HT-29 (cell line): Measurements from ENCODE around the gene TFF2. TPM values are rescaled to one million over a fixed set of nuclear protein-coding genes. Genes with fewer than 3 reads are reported as not detected.

Source experiments
- DNase-seq: peaks from one replicate; pipeline ENCODE4 v3.0.0-alpha.2; 2015; ENCODE audit warnings: low spot score
- total RNA-seq: library from RNA; depleted of rRNA; stranded (reverse); fragments of >200 nt; shearing (Covaris generic); gene quantifications from 2 replicates; pipeline ENCODE4 v1.2.3, GENCODE V29; 2014; rRNA removed

Gene TFF2
- total RNA-seq, 1 experiment from 2014 or later, result 3.2 TPM

GRCh38 chr21:42305707-42306147 lies 45.1 kb downstream of the TFF2 start:
- no peak for DNase-seq

- DNase-seq, result no peak
Observed at GRCh38 chr21:42304556-42305454, 46.0 kb downstream of the TFF2 start.

GRCh38 chr21:42303443-42303842 lies 47.4 kb downstream of the TFF2 start:
- no peak for DNase-seq

DNA sequence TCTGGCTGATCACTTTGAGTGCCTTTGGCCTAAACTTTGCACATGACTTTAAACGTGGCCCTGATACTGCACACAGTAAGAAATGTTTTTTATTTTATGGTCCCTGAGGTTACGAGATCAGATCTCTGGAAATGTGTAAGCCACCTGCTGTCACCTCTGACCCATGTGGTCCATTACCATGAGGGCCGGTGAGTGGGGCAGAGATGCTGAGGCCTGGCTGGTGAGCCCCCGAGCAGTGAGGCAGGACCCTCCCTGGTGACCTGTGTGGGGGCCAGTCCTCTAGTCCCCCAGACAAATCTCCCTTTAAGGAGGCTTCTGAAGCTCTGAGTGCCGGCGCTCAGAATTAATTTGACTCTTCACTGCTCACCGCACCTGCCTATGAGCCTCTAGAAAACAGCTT lies 48.0 kb downstream of the TFF2 start:
- DNase-seq, result no peak

- DNase-seq, result no peak
Observed at GRCh38 chr21:42302076-42302650, 48.6 kb downstream of the TFF2 start.

DNA sequence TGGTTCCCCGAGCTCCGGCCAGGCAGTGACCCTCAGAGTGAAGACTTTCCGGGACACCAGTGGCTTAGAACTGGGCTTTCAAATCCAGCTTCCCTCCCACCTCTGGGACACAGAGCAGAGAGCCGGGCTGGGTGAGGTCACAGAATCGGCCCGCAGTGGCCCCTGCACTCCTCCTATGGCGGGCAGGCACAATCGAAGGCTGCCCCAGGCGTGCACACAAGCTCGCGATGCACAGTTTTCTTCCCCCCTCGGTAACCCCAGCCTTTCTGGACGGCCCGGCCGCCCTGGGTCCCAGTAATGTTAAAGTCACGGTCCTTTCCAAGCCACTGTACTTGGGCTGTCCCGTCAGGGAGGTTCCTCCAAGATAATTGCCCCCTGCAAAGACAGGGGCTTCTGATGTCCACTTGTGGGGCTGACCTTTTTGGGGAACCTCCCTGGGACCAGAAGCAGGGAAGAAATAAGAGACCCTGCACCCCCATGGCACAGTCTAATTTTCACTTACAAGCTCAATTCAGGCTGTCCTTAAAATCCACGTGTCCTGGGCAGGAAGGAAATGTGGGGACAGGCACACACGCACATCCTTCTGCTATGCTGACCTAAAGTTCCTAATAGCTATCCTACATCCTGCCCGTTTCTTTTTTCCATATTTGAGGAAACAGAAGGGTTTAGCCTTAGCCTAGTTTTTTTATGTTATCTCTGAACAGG lies 49.3 kb downstream of the TFF2 start:
- no peak for DNase-seq

- no peak for DNase-seq
Observed at GRCh38 chr21:42300956-42301355, 49.8 kb downstream of the TFF2 start.

GRCh38 chr21:42300045-42300583 lies 50.7 kb downstream of the TFF2 start:
- DNase-seq, result no peak

DNA sequence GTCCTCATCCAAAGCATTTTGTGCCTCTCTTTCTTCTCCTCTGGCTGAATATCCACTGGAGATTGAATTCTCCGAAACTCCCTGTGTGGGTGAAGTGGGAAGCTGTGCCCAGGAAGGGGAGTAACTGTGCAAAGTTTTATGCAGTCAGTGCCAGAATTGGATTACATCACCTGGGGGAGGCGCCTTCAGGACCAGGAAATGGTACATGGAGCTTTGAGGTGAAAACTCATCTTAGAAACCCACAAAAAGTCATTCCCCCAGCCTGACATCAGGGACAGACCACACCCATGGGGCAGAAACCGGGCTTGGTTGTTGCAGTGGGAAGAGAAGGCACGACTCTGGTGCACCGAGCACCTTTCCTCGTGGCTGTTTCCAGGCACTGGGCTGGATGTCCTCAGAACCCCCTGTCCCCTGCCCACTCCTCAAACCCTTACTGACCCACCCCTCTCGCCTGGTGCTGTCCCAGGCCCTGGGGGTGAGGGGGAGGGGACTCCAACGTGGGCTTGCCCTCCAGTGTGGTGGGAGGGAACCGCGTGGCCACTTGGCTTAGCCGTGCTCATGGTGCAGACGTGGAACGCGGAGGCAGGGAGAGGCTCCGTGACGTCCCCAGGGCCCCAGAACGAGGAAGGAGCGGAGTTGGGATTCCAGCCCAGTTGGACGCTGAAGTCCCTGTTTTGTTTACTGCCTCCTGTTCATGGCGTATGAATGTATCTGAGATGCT lies 51.3 kb downstream of the TFF2 start:
- no peak for DNase-seq

DNA sequence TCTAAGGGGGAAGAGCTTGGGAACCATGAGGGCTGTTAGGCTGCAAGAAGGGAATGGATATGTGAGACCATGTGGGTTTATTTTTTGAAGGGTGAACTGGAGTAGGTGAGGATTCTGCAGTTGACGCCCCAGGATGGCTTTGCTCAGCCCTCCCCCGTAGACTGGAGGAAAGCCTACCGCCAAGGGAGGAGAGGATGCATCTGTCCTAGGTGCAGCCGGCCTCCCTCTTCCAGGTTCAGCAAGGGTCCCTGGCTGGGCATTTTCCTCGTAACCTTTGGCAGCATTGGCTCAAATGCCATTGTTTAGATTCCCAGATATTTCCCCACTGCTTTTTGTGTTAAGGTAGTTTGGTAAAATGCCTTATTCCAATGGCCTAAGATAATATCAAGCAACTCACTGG lies 52.1 kb downstream of the TFF2 start:
- DNase-seq, result no peak

- DNase-seq, result no peak
Observed at GRCh38 chr21:42298237-42298636, 52.6 kb downstream of the TFF2 start.

- no peak for DNase-seq
Observed at GRCh38 chr21:42297377-42297776, 53.4 kb downstream of the TFF2 start.

GRCh38 chr21:42296501-42296900 lies 54.3 kb downstream of the TFF2 start:
- no peak for DNase-seq

Other genes starting within 250 kb of the TFF2 start
- 2.6 and 5.7 TPM in 2 replicates for gene ABCG1, start 131.9 kb downstream of the TFF2 start, total RNA-seq
- 58.5 and 71.8 TPM in 2 replicates for gene TFF3, start 35.6 kb downstream of the TFF2 start, total RNA-seq
- gene TFF1, start 15.5 kb upstream of the TFF2 start, total RNA-seq, result 3.4 and 4.6 TPM in 2 replicates
- 0.05 and 0.37 TPM in 2 replicates for gene TMPRSS3, start 45.1 kb upstream of the TFF2 start, total RNA-seq
- gene UBASH3A, start 52.9 kb upstream of the TFF2 start, total RNA-seq, result not detected in 2 replicates
- 1.9 and 2.7 TPM in 2 replicates for gene RSPH1, start 145.2 kb upstream of the TFF2 start, total RNA-seq
- 96.0 and 102 TPM in 2 replicates for gene SLC37A1, start 162.9 kb upstream of the TFF2 start, total RNA-seq